Peyer's patch (tissue), 4 donors: ENCODE measurements around the gene GNG10. TPM values are rescaled to one million over a fixed set of nuclear protein-coding genes. Genes with fewer than 3 reads are reported as not detected.
A peak's percentile ranks its signal among the peaks of the same experiment; 100 is the strongest.
"Not testable (repeated sequence)": the region's sequence is repeated elsewhere in the genome, so short reads cannot be mapped to it uniquely, and the experiment has no call there.

Source experiments
- DNase-seq, 3 donors: peaks; one replicate each; pipeline ENCODE4 v3.0.0-alpha.2; 2017 to 2019
- H3K27ac ChIP-seq, 4 donors: fragments of 200-600 bp; sonication (generic); one replicate each; pipeline ENCODE4 v1.5.1; 2016 to 2019
- H3K27me3 ChIP-seq, 2 donors: fragments of 200-600 bp; sonication (generic); one replicate each; pipeline ENCODE4 v1.5.1; 2019
- H3K36me3 ChIP-seq, 3 donors: fragments of 200-600 bp; sonication (generic); one replicate each; pipeline ENCODE4 v1.5.1; 2016 to 2019
- H3K4me1 ChIP-seq, 4 donors: fragments of 200-600 bp; sonication (generic); one replicate each; pipeline ENCODE4 v1.5.1; 2016 to 2019
- H3K4me3 ChIP-seq, 4 donors: fragments of 200-600 bp; sonication (generic); 1 replicate in 3 of 4; 2 replicates in 1 of 4; pipeline ENCODE4 v1.5.1; 2016 to 2019; ENCODE audit warnings: mild to moderate bottlenecking in 1 of 4
- H3K9me3 ChIP-seq, 4 donors: fragments of 200-600 bp; sonication (generic); one replicate each; pipeline ENCODE4 v1.5.1; 2016 to 2019; ENCODE audit warnings: mild to moderate bottlenecking in 1 of 4
- POLR2A ChIP-seq, 2 donors: fragments of 450-650 bp; IDR thresholded peaks; one replicate each; pipeline ENCODE4 v1.5.1; 2017; ENCODE audit warnings: antibody characterized with exemption in 2 of 2, mild to moderate bottlenecking in 2 of 2, moderate library complexity in 2 of 2
- total RNA-seq, 4 donors: library from RNA; depleted of rRNA; stranded (reverse); fragments of >200 nt; gene quantifications; one replicate each; pipeline ENCODE4 v1.1.0, GENCODE V29; 2016
- TF ChIP-seq, protein P1 (sequence below), 6 experiments: fragments of 450-650 bp in 4 of 6; fragments of 200-600 bp in 2 of 6; sonication (generic) in 1 of 6; IDR thresholded peaks; one replicate each; pipeline ENCODE4 v1.5.1; 2017 to 2019; ENCODE audit warnings: antibody characterized with exemption in 6 of 6, mild to moderate bottlenecking in 3 of 6, moderate library complexity in 1 of 6

The GNG10 gene
- total RNA-seq = 10 to 100 TPM; 15.8 to 64.4 (median 31.5) TPM

DNA sequence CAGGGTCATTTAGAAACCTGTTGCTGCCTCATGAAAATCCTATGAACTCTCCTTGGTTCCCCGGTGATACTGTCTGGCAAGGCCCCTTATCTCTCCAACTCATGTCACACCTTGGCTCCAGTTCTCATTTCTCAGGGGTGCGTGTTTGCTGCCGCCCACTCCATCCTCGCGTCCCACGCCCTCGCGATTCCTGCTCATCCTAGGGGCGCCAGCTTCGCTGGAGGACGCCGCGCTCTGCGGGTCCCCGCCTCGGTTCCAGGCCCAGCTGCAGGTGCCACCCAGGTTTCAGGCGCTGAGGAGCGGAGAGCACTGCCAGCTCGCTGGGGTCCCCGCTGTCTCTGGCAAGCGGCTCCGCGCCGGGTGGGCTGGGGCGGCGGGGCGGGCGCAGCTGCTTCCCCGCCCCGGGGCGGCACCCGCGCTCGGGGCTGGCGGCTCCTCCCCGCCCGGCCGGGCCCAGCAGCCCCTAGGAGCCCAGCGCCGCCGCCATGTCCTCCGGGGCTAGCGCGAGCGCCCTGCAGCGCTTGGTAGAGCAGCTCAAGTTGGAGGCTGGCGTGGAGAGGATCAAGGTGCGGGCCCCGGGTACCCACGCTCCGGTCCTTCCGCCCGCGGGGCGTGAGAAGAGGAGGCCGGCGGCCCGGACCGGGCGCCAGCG is at the start of gene GNG10:
TSS of gene GNG10 (plus strand) at position 456 of the 652 bp plus-strand sequence. CDS start at position 486, 30 bp downstream.
- peak; percentile 39 to 75 (median 75) for DNase-seq
- H3K9me3 ChIP-seq = no peaks in the 10 kb centered on the region
- no peaks in the 10 kb centered on the region for H3K27me3 ChIP-seq
- H3K4me3 ChIP-seq = peak within 1 kb of the TSS; percentile 55 to 93 (median 84)
- peak within 1 kb of the TSS; percentile 30 to 81 (median 74) for H3K27ac ChIP-seq
- TF ChIP-seq POLR2A (IDR thresholded peaks at IDR 0.05) = peak in 1 of 2 donors; percentile 16
- TF ChIP-seq, protein P1, sequence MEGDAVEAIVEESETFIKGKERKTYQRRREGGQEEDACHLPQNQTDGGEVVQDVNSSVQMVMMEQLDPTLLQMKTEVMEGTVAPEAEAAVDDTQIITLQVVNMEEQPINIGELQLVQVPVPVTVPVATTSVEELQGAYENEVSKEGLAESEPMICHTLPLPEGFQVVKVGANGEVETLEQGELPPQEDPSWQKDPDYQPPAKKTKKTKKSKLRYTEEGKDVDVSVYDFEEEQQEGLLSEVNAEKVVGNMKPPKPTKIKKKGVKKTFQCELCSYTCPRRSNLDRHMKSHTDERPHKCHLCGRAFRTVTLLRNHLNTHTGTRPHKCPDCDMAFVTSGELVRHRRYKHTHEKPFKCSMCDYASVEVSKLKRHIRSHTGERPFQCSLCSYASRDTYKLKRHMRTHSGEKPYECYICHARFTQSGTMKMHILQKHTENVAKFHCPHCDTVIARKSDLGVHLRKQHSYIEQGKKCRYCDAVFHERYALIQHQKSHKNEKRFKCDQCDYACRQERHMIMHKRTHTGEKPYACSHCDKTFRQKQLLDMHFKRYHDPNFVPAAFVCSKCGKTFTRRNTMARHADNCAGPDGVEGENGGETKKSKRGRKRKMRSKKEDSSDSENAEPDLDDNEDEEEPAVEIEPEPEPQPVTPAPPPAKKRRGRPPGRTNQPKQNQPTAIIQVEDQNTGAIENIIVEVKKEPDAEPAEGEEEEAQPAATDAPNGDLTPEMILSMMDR (IDR thresholded peaks at IDR 0.05) = no peak
- no peaks in the 10 kb centered on the region for H3K36me3 ChIP-seq
- peaks cover 0 to 12% (median 0%) of the 10 kb centered on the region in 4 donors for H3K4me1 ChIP-seq

DNA sequence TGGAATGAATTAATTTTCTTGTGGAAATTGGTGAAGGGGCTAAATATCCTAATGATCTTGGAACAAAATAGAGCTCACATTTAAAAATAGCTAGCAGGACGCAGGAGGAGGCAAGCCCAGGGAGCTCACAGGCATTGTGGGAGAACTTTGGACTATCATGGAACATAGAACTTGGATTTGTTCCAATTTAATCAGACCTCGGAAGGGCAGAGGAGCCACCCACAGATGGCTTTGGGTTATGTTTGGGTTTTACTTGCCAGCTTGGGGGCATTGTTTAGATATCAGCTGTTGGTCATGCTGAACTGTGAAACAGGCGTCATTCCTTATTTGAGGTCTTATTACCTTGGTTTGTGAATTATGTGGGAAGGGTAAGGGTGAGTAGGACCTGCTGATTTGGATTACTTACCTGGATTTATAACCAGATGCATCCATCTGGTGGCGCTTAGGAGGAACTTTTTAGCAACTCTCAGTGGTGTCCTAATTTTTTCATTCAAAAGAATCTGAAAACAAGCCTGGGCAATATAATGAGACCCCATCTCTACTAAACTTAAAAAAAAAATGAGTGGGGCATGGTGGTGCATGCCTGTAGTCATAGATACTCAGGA is 47.9 kb upstream of the GNG10 start:
- DNase-seq = peak in 1 of 3 donors; percentile 54
- no peak overlapping the region for H3K4me3 ChIP-seq
- peak overlapping the region in 1 of 4 donors; percentile 67 for H3K27ac ChIP-seq
- TF ChIP-seq, protein P1 (IDR thresholded peaks at IDR 0.05) = peak in 3 of 6 experiments; percentile 47 to 60 (median 57)
- TF ChIP-seq POLR2A (IDR thresholded peaks at IDR 0.05) = no peak
- H3K9me3 ChIP-seq = no peaks in the 10 kb centered on the region
- peaks cover 0 to 17% (median 0%) of the 10 kb centered on the region in 4 donors for H3K4me1 ChIP-seq
- no peaks in the 10 kb centered on the region for H3K27me3 ChIP-seq
- no peaks in the 10 kb centered on the region for H3K36me3 ChIP-seq

DNA sequence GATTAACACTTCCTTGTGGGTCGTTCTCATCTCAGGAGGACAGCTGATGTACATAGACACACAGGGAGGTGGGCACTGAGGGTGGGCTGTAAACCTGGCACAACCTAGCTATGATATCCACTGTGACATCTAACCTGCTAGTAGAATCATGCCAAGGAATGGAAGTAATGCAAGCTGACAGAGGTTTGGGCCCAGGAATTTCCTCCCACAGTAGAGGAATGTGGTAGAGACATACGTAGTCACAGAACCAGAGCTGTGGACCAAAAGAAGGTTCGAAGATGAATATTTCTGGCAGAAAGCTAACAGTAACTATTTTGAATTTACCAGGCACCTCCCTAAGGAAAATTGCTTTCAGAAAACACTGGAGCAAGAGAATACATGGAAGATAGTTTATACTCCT is 45.5 kb upstream of the GNG10 start:
- no peak for DNase-seq
- H3K36me3 ChIP-seq = no peaks in the 10 kb centered on the region
- TF ChIP-seq, protein P1 (IDR thresholded peaks at IDR 0.05) = no peak
- TF ChIP-seq POLR2A (IDR thresholded peaks at IDR 0.05) = no peak
- peaks cover 0 to 6% (median 0%) of the 10 kb centered on the region in 4 donors for H3K4me1 ChIP-seq
- no peaks in the 10 kb centered on the region for H3K9me3 ChIP-seq
- no peaks in the 10 kb centered on the region for H3K27me3 ChIP-seq
- no peak overlapping the region for H3K27ac ChIP-seq
- no peak overlapping the region for H3K4me3 ChIP-seq

DNA sequence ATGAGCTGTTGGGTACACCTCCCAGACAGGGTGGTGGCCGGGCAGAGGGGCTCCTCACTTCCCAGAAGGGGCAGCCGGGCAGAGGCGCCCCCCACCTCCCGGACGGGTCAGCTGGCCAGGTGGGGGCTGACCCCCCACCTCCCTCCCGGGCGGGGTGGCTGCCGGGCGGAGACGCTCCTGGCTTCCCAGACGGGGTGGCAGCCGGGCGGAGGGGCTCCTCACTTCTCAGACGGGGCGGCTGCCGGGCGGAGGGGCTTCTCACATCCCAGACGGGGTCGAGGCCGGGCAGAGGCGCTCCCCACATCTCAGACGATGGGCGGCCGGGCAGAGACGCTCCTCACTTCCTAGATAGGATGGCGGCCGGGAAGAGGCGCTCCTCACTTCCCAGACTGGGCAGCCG is 44.1 kb upstream of the GNG10 start:
- H3K4me1 ChIP-seq, H3K9me3 ChIP-seq, H3K27ac ChIP-seq, H3K27me3 ChIP-seq, H3K4me3 ChIP-seq, DNase-seq, H3K36me3 ChIP-seq: not testable (repeated sequence)

DNA sequence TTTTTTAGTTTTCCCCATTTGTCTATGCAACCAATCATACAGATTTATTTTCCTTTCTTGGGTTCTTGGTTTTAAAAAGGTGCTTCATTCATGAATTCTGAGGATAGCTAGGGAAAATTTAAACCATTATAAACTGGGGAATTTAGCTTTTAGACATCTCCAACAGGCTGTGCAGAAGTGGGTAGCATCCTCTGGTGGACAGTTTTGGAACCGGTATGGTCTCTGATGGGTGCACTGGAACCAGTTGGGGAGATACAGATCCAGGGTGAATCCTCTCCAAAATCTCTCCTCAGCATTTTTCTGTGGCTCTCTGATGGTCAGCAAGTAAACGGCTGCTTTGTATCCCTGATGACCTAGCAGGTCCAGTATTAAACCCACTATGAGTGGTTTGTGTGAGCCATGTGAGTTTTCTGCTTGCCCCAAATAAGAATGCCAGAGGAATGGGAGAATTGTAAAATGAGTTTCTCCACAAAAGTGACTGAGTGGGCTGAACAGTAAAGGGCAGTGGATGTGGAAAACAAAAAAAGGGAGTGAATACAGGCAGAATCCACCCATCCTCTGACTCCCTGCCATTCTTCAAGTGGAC is 39.4 kb upstream of the GNG10 start:
- peaks cover 0 to 6% (median 0%) of the 10 kb centered on the region in 4 donors for H3K4me1 ChIP-seq
- no peaks in the 10 kb centered on the region for H3K9me3 ChIP-seq
- no peaks in the 10 kb centered on the region for H3K27me3 ChIP-seq
- H3K36me3 ChIP-seq = no peaks in the 10 kb centered on the region
- TF ChIP-seq POLR2A (IDR thresholded peaks at IDR 0.05) = no peak
- TF ChIP-seq, protein P1 (IDR thresholded peaks at IDR 0.05) = peak; percentile 46 to 78 (median 71)
- no peak overlapping the region for H3K27ac ChIP-seq
- H3K4me3 ChIP-seq = no peak overlapping the region
- DNase-seq = peak in 1 of 3 donors; percentile 58

DNA sequence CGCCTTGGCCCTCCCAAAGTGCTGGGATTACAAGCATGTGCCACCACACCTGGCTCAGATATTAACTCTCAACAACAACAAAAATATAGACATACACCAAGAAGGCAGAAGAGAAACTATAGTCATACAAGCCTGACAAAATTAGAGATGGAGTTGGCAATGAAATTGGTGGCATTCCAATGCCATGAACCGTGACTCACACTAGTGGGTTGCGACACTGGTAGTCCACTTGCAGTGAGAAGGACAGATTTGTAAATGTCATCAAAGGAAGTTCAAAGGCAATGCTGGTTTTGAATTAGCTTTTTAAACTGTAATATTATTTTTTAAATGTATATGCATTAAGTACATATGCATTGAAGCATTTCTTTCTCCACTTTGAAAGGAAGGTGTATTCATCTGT is 38.8 kb upstream of the GNG10 start:
- peak in 1 of 3 donors; percentile 75 for DNase-seq

More for the DNA sequence above, 38.8 kb upstream of the GNG10 start:
- peaks cover 0 to 10% (median 0%) of the 10 kb centered on the region in 4 donors for H3K4me1 ChIP-seq
- TF ChIP-seq POLR2A (IDR thresholded peaks at IDR 0.05) = no peak
- TF ChIP-seq, protein P1 (IDR thresholded peaks at IDR 0.05) = no peak
- no peaks in the 10 kb centered on the region for H3K36me3 ChIP-seq
- H3K4me3 ChIP-seq = no peak overlapping the region
- no peaks in the 10 kb centered on the region for H3K9me3 ChIP-seq
- no peaks in the 10 kb centered on the region for H3K27me3 ChIP-seq
- H3K27ac ChIP-seq = peak overlapping the region in 1 of 4 donors; percentile 2
